GM21717 (cell line): ENCODE results near the gene SAC3D1.

Experiments
- ATAC-seq: cut with Tn5 transposase; IDR thresholded peaks from one replicate; pipeline ENCODE4 v1.9.1; 2021; ENCODE audit warnings: mild to moderate bottlenecking, moderate library complexity; ENCODE audit not compliant: unreplicated experiment

The SAC3D1 gene

GRCh38 chr11:65086809-65087208, 45.8 kb downstream of the SAC3D1 start:
- ATAC-seq: no peak

GRCh38 chr11:65087216-65087615, 46.2 kb downstream of the SAC3D1 start:
- no peak for ATAC-seq

GRCh38 chr11:65087827-65088226, 46.8 kb downstream of the SAC3D1 start:
- ATAC-seq: no peak

- no peak for ATAC-seq
Observed at GRCh38 chr11:65089621-65090020, 48.6 kb downstream of the SAC3D1 start.

GRCh38 chr11:65090628-65091027, 49.6 kb downstream of the SAC3D1 start:
- ATAC-seq: no peak
